ENCODE results near the gene SOD2.
A peak's percentile ranks its signal among the peaks of the same experiment; 100 is the strongest.
"Not testable (repeated sequence)": the region's sequence is repeated elsewhere in the genome, so short reads cannot be mapped to it uniquely, and the experiment has no call there.

SOD2 gene

DNA sequence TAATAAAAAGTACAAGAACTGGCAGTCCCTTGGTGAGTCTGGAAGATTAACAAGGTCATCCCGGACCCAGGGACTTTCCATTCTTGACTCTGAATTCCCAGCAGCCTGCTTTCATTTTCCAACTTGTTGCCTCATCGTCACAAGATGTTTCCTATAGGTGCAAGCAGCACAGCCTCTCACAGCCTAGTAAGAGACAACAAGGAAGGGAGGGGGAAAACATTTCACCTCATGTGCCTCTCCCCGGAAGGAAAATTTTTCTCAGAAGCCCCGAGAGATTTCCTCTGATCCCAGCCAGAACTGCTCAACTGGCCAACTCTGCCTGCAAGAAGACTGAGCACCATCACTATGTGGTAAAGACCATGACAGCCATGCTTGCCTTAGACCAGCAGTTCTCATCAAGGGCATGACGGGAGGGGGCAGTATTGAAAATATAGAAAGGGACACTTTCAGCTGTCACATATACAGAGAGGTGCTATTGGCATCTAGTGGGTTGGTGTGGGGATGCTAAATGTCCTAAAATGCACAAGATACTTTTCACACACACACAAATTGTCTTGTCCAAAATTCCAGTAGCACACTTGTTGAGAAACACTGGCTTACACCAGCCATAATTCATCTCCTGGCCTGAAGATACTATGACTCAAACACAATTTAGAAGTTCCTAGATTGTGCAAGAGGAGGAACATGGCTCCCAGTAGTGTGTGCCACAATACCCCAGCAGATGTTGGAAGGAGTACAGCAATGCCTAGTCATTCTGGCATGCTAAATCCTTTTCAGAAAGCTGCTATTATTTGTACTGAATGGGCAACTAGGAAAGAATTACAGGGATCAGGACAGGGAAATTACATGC is 23.4 kb upstream of the SOD2 start:
- DNase-seq (ENCODE audit: low spot score), result no peak

DNA sequence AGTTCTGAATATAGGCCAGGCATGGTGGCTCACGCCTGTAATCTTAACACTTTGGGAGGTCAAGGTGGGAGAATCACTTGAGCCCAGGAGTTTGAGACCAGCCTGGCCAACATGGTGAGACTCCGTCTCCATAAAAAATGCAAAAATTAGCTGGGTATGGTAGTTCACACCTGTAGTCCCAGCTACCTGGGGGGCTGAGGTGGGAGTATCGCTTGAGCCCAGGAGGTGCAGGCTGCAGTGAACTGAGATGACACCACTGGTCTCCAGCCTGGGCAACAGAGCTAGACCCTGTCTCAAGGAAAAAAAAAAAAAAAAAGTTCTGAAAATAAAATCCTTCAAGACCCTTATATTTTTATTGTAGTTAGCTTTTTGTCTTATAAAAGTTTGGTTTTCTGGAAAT is 22.6 kb upstream of the SOD2 start:
- no peak for DNase-seq (ENCODE audit: low spot score)

DNA sequence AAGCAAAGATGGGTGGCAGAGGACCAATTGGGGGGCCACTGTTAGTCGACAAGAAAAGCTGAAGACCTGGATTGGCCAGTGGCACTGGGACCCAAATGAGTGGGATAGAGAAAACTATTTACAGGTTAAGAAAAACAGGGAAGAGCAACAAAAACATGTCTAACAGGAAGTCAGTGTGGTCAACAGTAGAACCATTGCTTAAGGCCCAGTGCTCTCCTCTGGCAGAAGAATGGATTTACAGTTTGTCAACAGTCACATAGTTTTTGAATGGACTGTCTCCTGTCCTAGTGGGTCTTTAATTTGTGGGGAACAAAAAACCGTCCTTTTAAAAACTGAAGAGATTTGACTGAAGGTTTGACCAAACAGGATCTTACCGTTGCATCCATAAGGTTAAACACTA is 22.1 kb upstream of the SOD2 start:
- DNase-seq (ENCODE audit: low spot score), result no peak

DNA sequence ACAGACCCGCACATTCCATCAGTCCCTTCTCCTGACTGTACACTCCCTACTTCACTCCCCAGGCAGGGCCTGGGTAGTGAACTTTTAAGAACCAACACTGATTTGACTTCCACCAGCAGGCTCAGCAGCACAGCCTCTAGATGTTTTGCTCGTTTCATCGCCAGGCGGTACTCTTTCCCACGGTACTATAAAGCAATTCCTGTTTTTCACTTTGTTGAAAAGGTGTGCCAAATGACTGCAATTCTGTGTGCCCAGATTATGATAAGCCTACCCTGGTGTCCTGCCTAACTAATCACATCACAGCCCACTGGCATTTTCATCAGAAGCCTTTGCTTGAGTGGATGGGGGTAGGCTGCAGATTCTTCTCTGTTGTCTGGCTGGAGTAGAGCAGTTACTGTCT is 21.4 kb upstream of the SOD2 start:
- no peak for DNase-seq (ENCODE audit: low spot score)

DNA sequence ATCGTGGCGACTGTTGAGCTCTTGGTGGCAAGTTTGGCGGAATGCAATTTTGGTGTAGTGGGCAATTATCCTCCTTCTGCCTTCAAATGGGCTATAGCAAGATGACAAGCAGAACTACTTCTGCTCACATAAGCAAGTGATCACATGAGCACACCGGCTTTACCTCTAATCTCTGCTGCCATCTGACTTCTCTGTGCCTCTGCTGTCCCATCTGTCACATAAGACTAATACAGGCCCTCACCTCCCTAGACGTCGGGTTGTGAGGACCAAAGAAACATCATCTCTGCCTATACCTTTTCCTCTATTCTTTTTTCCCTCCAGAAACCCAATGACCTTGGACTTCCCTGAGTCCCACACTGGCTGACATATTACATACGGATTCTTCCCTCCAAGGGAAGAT is 20.9 kb upstream of the SOD2 start:
- DNase-seq (ENCODE audit: low spot score), result no peak

DNA sequence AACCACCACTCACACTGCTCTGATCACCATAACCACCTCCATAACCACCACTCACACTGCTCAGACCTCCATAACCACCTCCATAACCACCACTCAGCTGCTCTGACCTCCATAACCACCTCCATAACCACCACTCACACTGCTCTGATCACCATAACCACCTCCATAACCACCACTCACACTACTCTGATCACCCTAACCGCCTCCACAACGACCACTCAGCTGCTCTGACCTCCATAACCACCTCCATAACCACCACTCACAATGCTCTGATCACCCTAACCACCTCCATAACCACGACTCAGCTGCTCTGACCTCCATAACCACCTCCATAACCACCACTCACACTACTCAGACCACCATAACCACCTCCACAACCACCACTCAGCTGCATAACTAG is 19.3 kb upstream of the SOD2 start:
- DNase-seq (ENCODE audit: low spot score), result not testable (repeated sequence)

DNA sequence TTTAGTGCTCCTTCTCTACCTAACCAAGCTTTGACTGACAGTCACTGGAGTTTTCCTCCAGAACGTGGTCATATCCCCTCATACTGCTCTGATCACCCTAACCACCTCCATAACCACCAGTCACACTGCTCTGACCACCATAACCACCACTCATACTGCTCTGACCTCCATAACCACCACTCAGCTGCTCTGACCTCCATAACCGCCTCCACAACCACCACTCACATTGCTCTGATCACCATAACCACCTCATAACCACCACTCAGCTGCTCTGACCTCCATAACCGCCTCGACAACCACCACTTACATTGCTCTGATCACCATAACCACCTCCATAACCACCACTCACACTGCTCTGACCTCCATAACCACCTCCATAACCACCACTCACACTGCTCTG is 17.6 kb upstream of the SOD2 start:
- not testable (repeated sequence) for DNase-seq (ENCODE audit: low spot score)

DNA sequence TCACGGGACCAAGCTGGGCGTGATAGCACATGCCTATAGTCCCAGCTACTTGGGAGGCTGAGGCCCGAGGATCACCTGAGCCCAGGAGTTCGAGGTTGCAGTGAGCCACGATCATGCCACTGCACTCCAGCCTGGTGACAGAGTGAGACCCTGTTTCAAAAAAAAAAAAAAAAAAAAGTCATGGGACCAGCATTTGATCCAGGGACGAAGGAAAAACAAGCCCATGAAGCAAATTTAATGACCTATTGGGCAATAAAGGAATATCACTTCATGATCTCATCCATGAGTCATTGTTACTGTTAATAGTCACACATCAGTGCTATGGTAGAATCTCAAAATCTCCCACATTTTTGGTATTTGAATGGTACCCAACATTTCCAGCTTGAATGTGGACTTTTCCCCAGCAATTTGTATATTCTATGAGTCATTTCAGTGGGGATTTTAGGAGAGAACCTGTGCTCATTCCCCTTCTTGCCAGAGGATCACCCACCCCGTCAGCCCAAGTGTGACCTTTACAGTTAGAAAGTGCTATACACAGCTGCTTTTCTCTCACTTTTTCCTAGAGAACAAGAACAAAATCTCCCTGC is 8.5 kb upstream of the SOD2 start:
- no peak for DNase-seq (ENCODE audit: low spot score)

DNA sequence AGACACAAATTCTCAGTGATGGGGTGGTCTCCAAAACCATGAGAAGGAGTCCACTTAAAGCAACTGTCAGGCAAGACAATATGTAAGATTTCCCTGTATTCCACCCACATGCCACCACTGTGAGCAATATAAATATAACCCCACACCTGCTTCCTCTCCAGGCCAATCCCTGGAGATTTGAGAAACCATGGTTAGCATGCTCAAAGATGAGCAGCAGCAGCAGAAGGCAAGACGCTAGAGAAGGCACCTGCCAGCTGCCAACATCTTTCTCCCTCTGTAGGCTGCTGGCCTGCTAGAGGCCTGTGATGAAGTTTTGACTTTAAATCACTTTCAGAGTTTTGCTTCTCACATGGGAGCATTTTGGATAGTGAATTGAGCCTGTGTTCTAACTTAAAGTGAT is 7.9 kb upstream of the SOD2 start:
- no peak for DNase-seq (ENCODE audit: low spot score)

DNA sequence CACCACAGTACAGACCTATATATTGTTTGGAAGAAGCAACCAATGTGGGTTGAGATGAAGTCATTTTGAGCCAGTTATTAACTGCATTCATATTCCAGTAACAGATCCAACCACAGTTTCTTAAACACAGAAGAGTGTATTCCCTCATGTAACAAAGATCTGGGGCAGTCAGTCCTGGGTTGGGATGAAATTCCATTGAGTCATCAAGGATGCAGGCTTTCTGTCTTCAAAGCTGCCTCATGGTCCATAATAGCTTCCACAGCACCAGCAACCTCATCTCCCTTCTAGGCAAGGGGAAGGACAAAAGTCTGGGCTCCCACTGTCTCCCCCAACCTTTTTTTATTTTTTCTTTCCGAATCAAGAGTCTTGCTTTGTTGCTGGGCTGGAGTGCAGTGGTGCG is 2.9 kb upstream of the SOD2 start:
- DNase-seq (ENCODE audit: low spot score), result no peak

DNA sequence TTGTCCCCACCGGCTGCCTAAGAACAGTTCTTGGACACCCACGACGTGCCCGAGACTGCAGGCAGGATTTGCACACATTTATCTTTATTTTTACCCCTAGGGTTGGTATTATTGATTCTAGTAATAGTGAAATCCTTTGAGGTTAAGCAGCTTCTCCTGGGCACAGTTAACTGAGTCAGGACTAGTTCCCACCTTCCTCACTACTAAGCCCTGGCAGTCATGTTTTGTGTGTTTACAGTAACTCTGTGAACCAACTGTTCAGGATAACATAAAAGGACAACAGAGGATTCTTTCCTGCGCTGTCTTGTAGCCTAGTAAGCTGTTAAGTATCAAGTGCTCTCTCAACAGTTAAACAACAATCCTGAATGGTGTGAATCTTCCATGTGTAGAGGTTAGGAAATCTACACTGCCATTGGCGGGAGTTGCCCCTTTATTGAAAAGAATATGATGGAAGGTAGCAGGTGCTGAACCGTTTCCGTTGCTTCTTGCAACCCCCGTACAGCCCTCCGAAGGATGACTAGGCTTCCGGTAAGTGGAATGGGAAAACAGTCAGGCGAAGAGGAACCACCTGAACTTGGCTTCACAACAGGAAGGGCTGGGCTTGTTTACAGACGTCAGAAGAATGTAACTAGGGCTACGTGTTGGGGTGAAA is 979 bp upstream of the SOD2 start:
- DNase-seq (ENCODE audit: low spot score), result peak; percentile 47

DNA sequence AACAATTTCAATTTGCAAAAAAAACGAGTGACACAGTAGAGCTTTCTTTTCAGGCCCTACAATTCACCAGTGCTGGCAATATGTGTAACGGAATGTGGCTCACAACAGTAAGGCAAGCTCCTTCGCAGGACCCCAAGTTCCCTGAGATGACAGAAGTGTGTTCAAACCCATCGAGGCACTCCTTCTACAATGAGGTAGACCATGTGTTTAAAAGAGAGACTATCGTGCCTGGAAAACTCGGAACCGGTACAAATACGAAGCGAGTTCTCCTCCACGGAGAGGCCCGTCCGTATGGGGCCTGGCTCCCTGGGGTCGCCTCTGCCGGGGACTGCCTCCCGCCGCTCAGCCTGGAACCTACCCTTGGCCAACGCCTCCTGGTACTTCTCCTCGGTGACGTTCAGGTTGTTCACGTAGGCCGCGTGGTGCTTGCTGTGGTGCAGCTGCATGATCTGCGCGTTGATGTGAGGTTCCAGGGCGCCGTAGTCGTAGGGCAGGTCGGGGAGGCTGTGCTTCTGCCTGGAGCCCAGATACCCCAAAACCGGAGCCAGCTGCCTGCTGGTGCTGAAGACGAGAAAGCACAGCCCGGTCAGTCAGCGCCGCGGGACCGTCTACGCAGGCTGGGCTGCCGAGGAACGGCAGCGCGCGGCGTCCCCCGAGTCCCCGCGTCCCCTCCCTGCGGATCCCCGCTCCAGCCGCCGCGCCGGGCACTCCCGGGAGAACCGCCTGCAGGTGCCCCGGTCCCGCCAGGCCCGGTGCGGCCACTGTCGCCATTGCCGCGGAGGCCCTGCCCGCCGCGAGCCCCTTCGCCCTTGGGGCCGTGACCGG is 526 bp downstream of the SOD2 start:
- peak; percentile 42 for DNase-seq (ENCODE audit: low spot score)

DNA sequence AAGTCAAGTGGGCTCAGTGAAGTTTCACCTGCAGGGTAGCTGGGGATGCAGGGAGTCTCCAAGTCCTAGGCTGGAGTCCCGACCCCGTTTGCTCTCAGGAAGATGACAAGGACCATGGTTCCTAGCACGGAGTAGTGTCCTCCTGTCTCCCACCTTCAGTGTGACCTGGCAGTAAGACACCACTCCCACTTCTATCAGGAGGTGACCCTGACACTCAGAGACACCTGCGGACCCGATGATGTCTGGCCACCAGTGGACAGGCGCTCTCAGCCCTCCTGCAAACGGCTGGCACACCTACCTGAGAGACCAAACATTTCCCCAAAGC is 1.1 kb downstream of the SOD2 start:
- DNase-seq (ENCODE audit: low spot score), result no peak

DNA sequence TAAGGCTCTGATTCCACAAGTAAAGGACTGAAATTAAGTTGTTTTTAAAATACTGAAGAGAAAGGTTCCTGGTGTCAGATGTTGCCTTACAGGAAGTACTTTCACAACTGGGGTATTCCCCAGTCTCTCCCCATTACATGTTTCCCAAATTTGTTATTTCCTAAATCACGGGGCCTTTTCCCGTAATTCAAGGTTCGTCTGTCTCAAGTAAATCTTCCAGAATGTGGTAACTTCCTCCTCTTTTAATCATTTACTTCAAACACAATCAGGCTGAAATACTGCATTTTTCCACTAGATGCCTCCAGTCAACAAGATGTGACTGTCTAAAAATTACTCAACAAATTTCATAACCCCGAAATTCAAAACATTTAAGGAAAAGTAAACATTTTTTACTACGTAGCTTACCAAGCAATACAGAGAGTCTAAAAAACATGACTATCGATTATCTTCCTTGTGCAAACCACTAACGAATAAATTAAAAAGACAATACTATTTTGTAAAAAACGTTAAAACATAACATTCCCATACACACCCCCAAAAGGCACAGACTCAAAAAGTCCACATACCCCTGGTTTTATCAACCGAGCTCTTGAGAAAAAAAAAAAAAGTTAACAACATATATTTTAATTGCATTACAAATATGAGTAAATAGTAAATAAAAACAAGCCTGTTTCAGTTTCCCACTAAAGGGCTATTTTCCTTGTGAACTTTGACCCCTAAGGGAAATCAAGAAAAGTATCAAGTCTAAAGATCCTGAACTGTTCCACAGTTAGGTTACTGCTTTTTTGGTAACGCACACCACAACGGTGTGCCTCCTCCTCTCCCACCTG is 1.7 kb downstream of the SOD2 start:
- peak; percentile 51 for DNase-seq (ENCODE audit: low spot score)

DNA sequence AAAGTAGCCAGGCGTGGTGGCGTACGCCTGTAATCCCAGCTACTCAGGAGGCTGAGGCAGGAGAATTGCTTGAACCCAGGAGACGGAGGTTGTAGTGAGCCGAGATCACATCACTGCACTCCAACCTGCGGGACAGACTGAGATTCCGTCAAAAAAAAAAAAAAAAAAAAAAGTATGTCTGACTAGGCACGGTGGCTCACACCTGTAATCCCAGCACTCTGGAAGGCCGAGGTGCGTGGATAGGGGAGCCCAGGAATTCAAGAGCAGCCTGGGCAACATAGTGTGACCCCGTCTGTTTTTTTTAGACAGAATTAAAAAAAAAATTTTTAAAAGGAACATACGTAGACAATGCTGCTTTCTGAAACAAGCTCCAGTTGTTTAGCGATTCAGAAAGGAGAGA is 2.9 kb downstream of the SOD2 start:
- DNase-seq (ENCODE audit: low spot score), result not testable (repeated sequence)

DNA sequence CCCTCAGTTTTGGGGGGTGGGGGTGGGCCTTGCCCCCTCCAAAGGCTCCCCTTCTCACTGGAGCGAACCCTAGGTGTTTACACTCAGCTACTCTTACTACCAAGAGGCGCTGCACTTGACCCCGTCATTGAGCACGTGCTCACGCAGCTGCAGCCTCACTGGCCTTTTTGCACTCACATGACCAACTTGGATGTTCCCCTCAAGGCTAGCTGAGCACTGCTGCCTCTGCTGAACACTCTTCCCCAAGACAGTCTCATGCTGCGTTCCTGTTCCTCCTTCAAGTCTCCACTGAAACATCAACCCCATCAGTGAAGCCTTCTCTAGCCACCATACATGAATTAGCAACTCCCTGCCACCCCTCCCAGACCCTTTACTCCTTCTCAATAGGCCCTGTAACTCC is 4.0 kb downstream of the SOD2 start:
- no peak for DNase-seq (ENCODE audit: low spot score)

DNA sequence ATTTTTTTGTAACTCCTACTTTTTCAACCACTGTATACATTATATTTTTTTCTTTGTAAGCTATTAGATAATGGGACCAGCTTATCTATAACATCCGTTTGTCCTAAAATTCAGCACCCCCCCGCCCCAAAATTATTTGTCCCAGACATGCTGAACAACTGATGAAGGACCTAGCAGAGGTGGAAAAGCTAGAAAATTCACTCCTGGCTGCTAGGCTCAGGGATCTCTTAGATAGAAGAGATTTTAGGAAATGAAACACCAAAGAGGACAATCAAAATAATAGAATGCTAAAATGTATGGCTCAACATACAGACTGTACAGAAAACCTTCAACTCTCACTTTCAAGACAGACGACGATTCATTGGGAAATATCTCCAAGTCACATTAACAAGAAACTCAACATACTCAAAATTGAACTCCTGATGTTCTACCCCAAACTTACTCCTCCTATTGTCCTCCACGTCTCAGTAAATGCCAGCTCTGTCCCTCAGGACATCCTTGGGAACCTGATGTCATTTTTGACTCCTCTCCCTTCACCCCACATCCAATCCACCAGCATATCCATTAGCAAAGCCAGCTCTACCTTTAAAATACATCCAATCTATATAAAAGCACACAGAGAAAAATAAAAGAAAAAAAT is 4.7 kb downstream of the SOD2 start:
- DNase-seq (ENCODE audit: low spot score), result no peak

DNA sequence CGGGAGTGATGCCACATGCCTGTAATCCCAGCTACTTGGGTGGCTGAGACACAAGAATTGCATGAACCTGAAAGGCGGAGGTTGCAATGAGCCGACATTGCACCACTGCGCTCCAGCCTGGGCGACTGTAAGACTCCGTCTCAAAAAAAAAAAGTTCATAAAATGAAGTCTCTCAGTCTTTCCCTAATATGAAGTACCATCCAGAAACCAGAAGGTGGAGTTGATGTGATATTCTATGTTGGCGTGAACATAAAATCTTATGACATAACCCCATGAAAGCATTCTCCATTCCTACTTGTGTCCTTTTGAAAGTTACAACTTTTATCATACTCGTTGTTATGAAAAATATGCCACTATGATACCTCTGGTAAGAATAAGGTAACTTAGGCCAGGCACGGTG is 5.7 kb downstream of the SOD2 start:
- no peak for DNase-seq (ENCODE audit: low spot score)

DNA sequence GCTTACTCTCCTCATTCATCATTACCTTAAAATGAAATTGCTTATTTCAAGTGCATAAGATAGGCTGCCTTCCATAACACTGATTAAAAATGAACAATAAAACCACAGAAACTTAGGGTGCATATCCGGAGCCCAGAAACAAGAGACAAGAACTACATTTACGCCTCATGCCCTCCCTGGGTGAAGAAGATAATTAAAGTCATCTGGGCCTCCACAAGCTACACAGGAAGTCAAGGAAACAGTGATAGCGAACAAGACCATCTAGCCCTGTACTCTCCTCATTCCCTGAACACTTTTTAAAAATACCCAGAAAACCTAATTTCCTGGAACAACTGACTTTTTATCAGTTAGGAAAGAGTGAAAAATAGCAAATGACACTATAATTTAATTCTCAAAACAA is 6.3 kb downstream of the SOD2 start:
- DNase-seq (ENCODE audit: low spot score), result no peak

DNA sequence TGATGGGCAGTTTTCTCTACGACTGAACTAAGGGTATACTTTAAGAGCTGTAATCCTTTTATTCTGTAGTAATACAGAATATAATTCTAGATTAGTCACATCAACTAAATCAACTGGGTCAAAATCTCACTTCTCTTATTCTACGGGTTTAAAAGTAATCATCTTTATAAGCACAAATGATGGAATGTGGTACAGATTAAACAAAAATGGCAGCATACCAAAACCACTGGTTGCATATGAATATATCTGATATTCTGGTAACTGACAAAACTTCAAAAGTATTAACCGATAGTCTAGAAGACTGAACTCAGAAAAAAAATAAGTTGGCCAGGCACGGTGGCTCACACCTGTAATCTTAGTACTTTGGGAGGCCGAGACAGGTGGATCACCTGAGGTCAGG is 7.0 kb downstream of the SOD2 start:
- DNase-seq (ENCODE audit: low spot score), result no peak

DNA sequence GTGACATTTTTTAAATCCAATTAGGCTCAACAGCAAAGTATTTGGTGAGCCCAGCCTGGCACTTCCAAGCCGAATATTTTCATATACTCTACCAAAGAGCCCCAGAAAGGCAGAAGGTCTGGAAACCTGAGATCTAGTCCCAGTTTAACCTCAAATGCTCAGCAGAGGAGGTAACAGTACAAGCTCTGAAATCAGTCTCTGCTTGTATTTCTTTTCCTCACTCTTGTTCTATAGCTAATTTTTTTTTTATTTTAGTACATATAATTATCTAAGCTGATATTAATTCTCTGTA is 9.1 kb downstream of the SOD2 start:
- DNase-seq (ENCODE audit: low spot score), result no peak

DNA sequence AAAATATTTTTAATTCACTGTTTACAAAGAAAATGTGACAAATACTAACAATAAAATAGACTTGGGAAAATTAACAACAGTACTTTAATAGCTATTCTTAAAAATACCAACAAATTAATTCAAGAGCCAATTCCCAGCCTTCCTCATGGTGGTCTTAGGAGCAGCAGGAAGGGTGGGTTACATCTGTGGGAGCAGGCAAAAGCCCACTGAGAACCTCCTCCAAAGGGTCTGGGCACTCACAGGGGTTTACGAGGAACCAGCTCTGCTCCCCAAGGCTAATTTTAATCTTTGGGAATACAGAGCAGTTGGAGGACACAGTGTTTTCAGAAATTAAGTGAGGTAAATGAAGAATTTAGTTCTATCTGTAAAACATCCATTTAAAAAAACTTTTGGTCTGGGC is 10.2 kb downstream of the SOD2 start:
- no peak for DNase-seq (ENCODE audit: low spot score)
